ENCODE data around the gene CDC20.
"Not testable (repeated sequence)": the region's sequence is repeated elsewhere in the genome, so short reads cannot be mapped to it uniquely, and the experiment has no call there.

CDC20 gene

GRCh38 chr1:43383449-43383848 is 24.7 kb downstream of the CDC20 start:
- no peak for DNase-seq (ENCODE audit: low spot score)

DNA sequence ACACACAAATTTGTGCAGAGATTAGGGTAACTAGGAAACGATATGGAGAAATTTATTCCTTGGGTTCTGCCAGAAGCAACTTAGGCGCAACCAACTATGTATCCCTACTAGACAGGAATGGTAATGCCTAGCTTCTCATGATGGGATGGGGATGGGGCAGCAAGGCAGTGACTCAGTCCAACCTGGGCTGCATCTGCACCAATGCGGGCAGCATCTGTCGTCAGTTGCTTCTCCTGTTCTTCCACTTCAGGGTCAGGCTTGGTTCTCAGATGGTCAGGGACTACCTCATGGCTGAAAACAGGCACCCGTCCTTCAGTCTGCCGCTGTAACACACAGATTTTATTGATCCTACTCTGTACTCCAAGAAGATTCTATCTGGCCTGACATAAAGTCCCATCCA is 27.9 kb downstream of the CDC20 start:
- DNase-seq (ENCODE audit: low spot score) = no peak

GRCh38 chr1:43387976-43388599 is 29.3 kb downstream of the CDC20 start:
- DNase-seq (ENCODE audit: low spot score) = no peak

GRCh38 chr1:43388613-43389012 is 29.8 kb downstream of the CDC20 start:
- DNase-seq (ENCODE audit: low spot score) = no peak

DNA sequence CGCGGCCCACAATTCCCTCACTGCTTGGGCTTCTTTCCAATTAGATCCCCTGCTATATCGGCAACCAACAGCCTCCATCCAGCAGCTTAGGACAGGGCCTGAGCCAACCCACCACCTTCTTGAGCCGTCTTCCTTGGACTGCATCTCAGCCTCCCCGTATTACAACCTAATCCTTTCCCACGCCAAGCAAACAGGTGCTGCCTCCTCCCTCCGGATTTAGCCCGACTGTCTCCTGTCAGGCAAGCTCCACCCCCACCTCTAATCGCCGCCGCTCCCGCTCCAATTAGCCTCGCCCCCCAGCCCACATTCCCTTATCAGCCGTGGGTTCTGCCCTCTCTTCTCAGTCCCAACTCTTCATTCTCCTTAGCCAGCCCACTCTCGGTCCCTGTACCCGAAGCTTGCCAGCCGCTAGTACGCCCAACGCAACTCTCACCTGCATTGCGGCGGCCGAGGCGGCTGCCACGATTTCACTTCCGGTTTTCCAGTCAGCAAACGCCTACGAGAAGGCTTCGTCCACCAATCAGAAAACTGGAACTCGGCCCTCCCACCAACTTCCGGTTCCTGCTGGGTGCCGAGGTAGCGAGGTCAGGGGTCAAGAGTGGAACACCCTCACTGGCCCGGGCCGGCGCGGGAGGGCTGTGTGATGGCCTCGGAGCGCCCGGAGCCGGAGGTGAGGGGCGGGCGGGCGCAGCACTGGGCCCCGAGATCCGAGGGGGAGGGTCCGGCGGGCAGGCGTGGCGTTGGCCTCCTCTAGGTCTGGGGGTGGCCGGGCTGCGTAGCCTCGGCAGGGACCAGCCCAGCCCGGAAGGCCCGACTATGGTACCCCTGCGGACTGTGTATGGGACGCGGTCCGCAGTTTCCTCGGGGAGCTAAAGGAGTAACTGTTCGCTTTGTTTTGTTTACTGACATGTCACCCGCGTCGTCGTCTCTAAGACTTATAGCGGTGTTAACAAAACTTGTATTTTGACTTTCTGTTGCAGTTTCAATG is 30.8 kb downstream of the CDC20 start, which contains the start of the genes MED8 and SZT2:
TSS of gene MED8 (minus strand) at position 475 of the 988 bp plus-strand sequence. CDS start at position 439, 36 bp downstream.
TSS of gene SZT2 (plus strand) at position 574 of the 988 bp plus-strand sequence. CDS start at position 644, 70 bp downstream.
- DNase-seq (ENCODE audit: low spot score) = peak; percentile 93

- no peak for DNase-seq (ENCODE audit: low spot score)
Observed at GRCh38 chr1:43392702-43393101, 33.9 kb downstream of the CDC20 start.

DNA sequence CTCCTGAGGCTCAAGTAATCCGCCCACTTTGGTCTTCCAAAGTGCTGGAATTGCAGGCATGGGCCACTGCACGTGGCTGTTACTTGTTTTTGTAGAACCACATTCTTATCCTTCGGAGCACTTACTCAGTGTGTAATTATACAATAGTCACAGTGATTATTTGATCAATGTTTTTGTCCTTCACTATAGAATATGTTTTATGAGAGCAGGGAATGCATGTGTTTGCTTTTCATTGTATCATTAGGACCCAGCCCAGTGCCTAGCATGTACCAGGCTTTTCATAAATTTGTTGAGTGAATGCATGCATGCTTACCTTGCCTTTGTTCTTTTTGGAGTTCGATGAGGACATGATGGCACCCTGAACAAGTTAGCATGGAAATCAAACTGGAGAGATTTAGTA is 36.7 kb downstream of the CDC20 start:
- no peak for DNase-seq (ENCODE audit: low spot score)

DNA sequence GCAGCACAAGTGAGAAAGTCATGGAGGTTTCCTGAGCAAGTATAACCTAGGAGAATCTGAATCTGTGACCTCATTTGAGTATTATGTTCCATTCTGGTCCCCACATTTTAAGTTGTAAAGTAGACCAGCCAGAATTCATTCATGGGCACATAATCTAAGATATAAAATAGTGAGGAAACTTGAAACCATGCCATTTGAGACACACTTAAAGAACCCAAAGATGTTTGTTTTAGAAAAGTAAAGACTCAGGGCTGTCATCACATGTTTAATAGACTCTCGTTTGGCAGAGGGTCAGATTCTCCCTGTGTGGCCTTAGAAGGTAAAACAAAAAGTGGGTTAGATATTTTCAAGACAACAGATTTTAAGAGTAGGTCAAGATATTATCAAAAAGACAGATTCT is 37.3 kb downstream of the CDC20 start:
- no peak for DNase-seq (ENCODE audit: low spot score)

DNA sequence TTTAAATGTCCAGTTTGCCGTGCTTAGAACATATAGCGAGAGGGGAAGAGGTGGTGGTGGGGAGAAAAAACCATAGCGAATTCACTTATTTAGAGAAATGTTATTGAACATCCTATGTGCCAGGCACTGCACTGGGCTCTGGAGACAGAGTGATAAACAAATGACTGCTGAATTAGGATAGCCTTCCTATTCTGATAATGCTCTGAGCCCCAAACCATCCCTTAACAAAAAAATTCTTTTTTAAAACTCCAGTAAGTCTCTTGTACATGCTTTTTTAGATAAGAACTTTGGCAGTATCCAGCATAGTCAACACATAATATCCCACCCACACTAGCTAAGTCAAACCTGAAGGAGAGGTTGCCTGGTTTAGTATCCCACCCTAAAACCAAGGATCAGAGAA is 39.4 kb downstream of the CDC20 start:
- no peak for DNase-seq (ENCODE audit: low spot score)

DNA sequence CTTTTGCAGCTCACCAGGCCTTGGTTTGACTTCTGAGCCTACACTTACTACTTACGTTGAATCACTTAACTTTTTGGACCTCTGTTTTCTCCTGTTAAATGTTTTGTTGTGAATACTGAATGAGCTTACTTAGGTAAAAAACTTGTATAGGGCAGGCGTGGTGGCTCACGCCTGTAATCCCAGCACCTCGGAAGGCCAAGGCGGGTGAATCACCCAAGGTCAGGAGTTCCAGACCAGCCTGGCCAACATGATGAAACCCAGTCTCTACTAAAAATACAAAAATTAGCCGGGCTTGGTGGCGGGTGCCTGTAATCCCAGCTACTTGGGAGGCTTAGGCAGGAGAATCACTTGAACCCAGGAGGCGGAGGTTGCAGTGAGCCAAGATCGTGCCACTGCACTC is 41.7 kb downstream of the CDC20 start:
- not testable (repeated sequence) for DNase-seq (ENCODE audit: low spot score)

GRCh38 chr1:43402089-43402865 is 43.5 kb downstream of the CDC20 start:
- DNase-seq (ENCODE audit: low spot score) = no peak

DNA sequence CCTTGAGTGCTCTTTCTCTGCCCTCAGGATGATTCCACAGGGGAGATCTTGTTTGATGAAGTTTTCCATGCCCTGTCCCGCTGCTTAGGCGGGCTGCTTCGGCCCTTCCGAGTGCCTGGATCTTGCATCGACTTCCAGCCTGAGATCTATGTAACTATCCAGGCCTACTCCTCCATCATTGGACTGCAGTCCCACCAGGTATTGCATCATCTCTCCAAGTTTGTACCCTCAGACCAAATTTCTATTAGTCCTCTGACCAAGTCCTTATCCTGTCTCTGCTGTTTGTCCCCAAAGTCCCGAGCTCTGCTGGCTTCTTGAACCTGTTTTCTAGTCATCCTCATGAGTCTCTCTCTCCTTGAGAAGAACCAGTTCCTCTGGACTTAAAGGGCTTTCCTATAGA is 45.6 kb downstream of the CDC20 start:
- DNase-seq (ENCODE audit: low spot score) = no peak

- no peak for DNase-seq (ENCODE audit: low spot score)
Observed at GRCh38 chr1:43405219-43405875, 46.6 kb downstream of the CDC20 start.

DNA sequence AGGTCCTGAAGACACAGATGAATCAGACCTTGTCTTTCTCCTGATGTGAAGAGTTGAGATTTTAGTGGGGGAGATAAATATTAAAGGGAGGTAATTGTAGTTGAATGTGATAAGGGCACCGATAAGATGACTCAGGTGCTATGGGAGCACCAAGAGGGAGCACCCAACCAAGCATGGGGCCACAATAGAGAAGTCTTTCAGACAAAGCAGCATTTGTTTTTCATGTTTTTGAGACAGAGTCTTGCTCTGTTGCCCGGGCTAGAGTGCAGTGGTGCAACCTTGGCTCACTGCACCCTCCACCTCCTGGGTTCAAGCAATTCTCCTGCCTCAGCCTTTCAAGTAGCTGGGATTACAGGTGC is 47.1 kb downstream of the CDC20 start:
- no peak for DNase-seq (ENCODE audit: low spot score)

GRCh38 chr1:43410571-43410970 is 51.8 kb downstream of the CDC20 start:
- no peak for DNase-seq (ENCODE audit: low spot score)
